K562 (cell line): ENCODE measurements around the gene ZBTB16. TPM values are rescaled to one million over a fixed set of nuclear protein-coding genes. Genes with fewer than 3 reads are reported as not detected.

Experiments
- ATAC-seq: fragments of 200-7000 bp; cut with Tn5 transposase; 3 replicates; pipeline ENCODE4 v1.9.1; 2020; ENCODE audit warnings: moderate library complexity
- BruUV-seq: library from RNA; stranded (reverse); fragments of 400-500 nt; replicated peaks from 2 replicates; lab custom pipeline; 2021; lab: Mats Ljungman, UMichigan
- CTCF ChIA-PET: fragments of 300-600 bp; formaldehyde crosslinking; extraction: SDS; loops from one replicate; lab custom pipeline; 2021; ENCODE audit warnings: low intra/inter-chr PET ratio; lab: Yijun Ruan, JAX
- POLR2A ChIA-PET: fragments of 300-600, 350-650 bp; sonication (Branson Sonifier 250); formaldehyde crosslinking; extraction: SDS; loops from one replicate; lab custom pipeline; 2021; ENCODE audit warnings: antibody characterized with exemption, inconsistent platforms; lab: Yijun Ruan, JAX
- DNase-seq, 4 experiments: peaks; one replicate each; pipeline versions ENCODE4 v3.0.0 to v3.0.0-alpha.2; 2011 to 2018; ENCODE audit warnings: low spot score in 3 of 4, mixed read lengths in 3 of 4; ENCODE audit errors: extremely low read depth in 1 of 4
- FAIRE-seq: peaks from 2 replicates; lab custom pipeline; 2011; peaks lifted over from hg19 to GRCh38; lab: Jason Lieb, UNC
- H2AFZ ChIP-seq: 2 replicates; pipeline ENCODE4 v1.6.0; 2011; ENCODE audit warnings: low read depth, low read length, control low read depth, inconsistent platforms
- H3K27ac ChIP-seq: fragments of 200-600 bp; 3 replicates; pipeline ENCODE4 v1.8.0; 2011; ENCODE audit warnings: low read depth, mild to moderate bottlenecking, control low read depth, inconsistent platforms, low read length, moderate library complexity, mixed read lengths; ENCODE audit errors: extremely low read depth
- H3K27me3 ChIP-seq, 2 experiments: fragments of 300-600 bp in 1 of 2; 2 replicates in 1 of 2; 3 replicates in 1 of 2; pipeline versions ENCODE4 v1.6.0 to v1.8.0; 2011; ENCODE audit warnings: inconsistent platforms in 2 of 2, low read length in 2 of 2, mild to moderate bottlenecking in 1 of 2, mixed read lengths in 1 of 2, moderate library complexity in 1 of 2; ENCODE audit not compliant: control insufficient read depth in 2 of 2, insufficient read depth in 2 of 2
- H3K36me3 ChIP-seq: fragments of 300-600 bp; 3 replicates; pipeline ENCODE4 v1.8.0; 2011; ENCODE audit warnings: mild to moderate bottlenecking, low read length, inconsistent platforms; ENCODE audit not compliant: control insufficient read depth, insufficient read depth
- H3K4me1 ChIP-seq, 2 experiments: fragments of 200-600 bp in 1 of 2; replicated peaks in 1 of 2; 2 replicates in 1 of 2; 3 replicates in 1 of 2; pipeline versions ENCODE4 v1.5.1 to v1.8.0; 2011; ENCODE audit warnings: inconsistent platforms in 2 of 2, low read length in 2 of 2, mild to moderate bottlenecking in 1 of 2, mixed read lengths in 1 of 2, moderate library complexity in 1 of 2; ENCODE audit not compliant: control insufficient read depth in 2 of 2, insufficient read depth in 2 of 2
- H3K4me2 ChIP-seq: 2 replicates; pipeline ENCODE4 v1.6.1; 2011; ENCODE audit warnings: low read length, control low read depth, inconsistent platforms, mixed read lengths; ENCODE audit not compliant: insufficient read depth
- H3K4me3 ChIP-seq: fragments of 200-600 bp; sonication (generic), shearing (Covaris generic); 2 replicates; pipeline ENCODE4 v1.5.1; 2016; ENCODE audit warnings: control low read depth, inconsistent platforms
- H3K79me2 ChIP-seq: fragments of 200-600 bp; 3 replicates; pipeline ENCODE4 v1.8.0; 2011; ENCODE audit warnings: low read length, inconsistent platforms; ENCODE audit not compliant: control insufficient read depth, insufficient read depth
- H3K9ac ChIP-seq, 2 experiments: 2 replicates each; pipeline versions ENCODE4 v1.6.0 to v1.6.1; 2011; ENCODE audit warnings: low read depth in 2 of 2, low read length in 2 of 2, control low read depth in 1 of 2, inconsistent platforms in 1 of 2, mild to moderate bottlenecking in 1 of 2, mixed read lengths in 1 of 2; ENCODE audit not compliant: insufficient read depth in 1 of 2
- H3K9me1 ChIP-seq: one replicate; pipeline ENCODE4 v1.6.0; 2011; ENCODE audit warnings: inconsistent platforms, mild to moderate bottlenecking, low read length, moderate library complexity; ENCODE audit not compliant: control insufficient read depth, insufficient read depth
- H3K9me3 ChIP-seq: replicated peaks from 2 replicates; pipeline ENCODE4 v1.5.1; 2011; ENCODE audit warnings: low read depth, low read length, inconsistent platforms; ENCODE audit not compliant: control insufficient read depth, insufficient read depth
- H4K20me1 ChIP-seq: replicated peaks from 2 replicates; pipeline ENCODE4 v1.6.1; 2011; ENCODE audit warnings: low read length, inconsistent platforms, mixed read lengths; ENCODE audit not compliant: control insufficient read depth, insufficient read depth
- ARNT ChIP-seq, 2 experiments: fragments of 450-650 bp; IDR thresholded peaks; 2 replicates each; pipeline ENCODE4 v1.6.1; 2016; ENCODE audit warnings: mild to moderate bottlenecking in 1 of 2
- C11orf30 ChIP-seq: fragments of 450-650 bp; IDR thresholded peaks from 2 replicates; pipeline ENCODE4 v1.6.1; 2016; ENCODE audit warnings: low read depth, mild to moderate bottlenecking
- E2F4 ChIP-seq: sonication (generic); formaldehyde crosslinking; IDR thresholded peaks from 2 replicates; pipeline ENCODE4 v1.8.0; 2022; ENCODE audit warnings: mild to moderate bottlenecking, low read depth, missing genetic modification reagents
- MTF1 ChIP-seq: fragments of 250-450 bp; sonication (Bioruptor Pico); IDR thresholded peaks from 2 replicates; pipeline ENCODE4 v1.9.0; 2021; ENCODE audit warnings: moderate library complexity, mild to moderate bottlenecking, inconsistent platforms, borderline replicate concordance
- MYBL2 ChIP-seq, 2 experiments: fragments of 450-650 bp in 1 of 2; sonication (generic) in 1 of 2; formaldehyde crosslinking in 1 of 2; IDR thresholded peaks; 2 replicates each; pipeline versions ENCODE4 v1.6.1 to v1.8.1; 2017 to 2022; ENCODE audit warnings: borderline replicate concordance in 1 of 2, inconsistent platforms in 1 of 2, low read depth in 1 of 2, mild to moderate bottlenecking in 1 of 2, missing genetic modification reagents in 1 of 2, moderate library complexity in 1 of 2
- NFE2 ChIP-seq: IDR thresholded peaks from 2 replicates; pipeline ENCODE4 v1.6.1; 2014; ENCODE audit warnings: antibody characterized with exemption, low read depth
- NKRF ChIP-seq: fragments of 450-650 bp; IDR thresholded peaks from 2 replicates; pipeline ENCODE4 v1.6.1; 2016; ENCODE audit warnings: borderline replicate concordance
- POLR2A ChIP-seq: fragments of 450-650 bp; conservative IDR thresholded peaks from 2 replicates; pipeline ENCODE4 v1.6.1; 2016
- POLR2AphosphoS5 ChIP-seq: IDR thresholded peaks from 2 replicates; pipeline ENCODE4 v1.6.1; 2011; ENCODE audit warnings: mild to moderate bottlenecking, low read depth, low read length, moderate library complexity; ENCODE audit not compliant: control insufficient read depth, insufficient read depth
- PRPF4 ChIP-seq: fragments of 200-400 bp; formaldehyde crosslinking; IDR thresholded peaks from one replicate; pipeline ENCODE4 v1.6.1; 2017; ENCODE audit warnings: low read length, low read depth, mild to moderate bottlenecking; ENCODE audit not compliant: insufficient read depth, poor library complexity, severe bottlenecking
- TBL1XR1 ChIP-seq, 2 experiments: IDR thresholded peaks; 2 replicates each; pipeline ENCODE4 v1.6.1; 2012; ENCODE audit warnings: improper control_type of control experiment in 2 of 2, low read length in 2 of 2, mild to moderate bottlenecking in 1 of 2
- U2AF2 ChIP-seq: fragments of 200-400 bp; formaldehyde crosslinking; optimal IDR thresholded peaks from 2 replicates; pipeline ENCODE3; 2017; ENCODE audit warnings: low read depth, mild to moderate bottlenecking, low read length
- ZFX ChIP-seq: sonication (generic); formaldehyde crosslinking; IDR thresholded peaks from 2 replicates; pipeline ENCODE4 v1.8.0; 2022; ENCODE audit warnings: mild to moderate bottlenecking, missing genetic modification reagents, moderate library complexity
- ZNF134 ChIP-seq: fragments of 250-450 bp; sonication (Bioruptor Pico); conservative IDR thresholded peaks from 2 replicates; pipeline ENCODE4 v1.4.0; 2020
- ZNF507 ChIP-seq: conservative IDR thresholded peaks from 2 replicates; pipeline ENCODE4 v1.6.1; 2017; ENCODE audit warnings: missing genetic modification characterization, missing compliant biosample characterization
- ZNF561 ChIP-seq: fragments of 450-650 bp; formaldehyde crosslinking; conservative IDR thresholded peaks from 2 replicates; pipeline ENCODE4 v1.4.0; 2020; ENCODE audit warnings: mild to moderate bottlenecking, moderate library complexity
- WGBS: fragments of 100-300 bp; shearing (Covaris generic); methylation state at CpG from one replicate; pipeline ENCODE4 v1.1.6; 2016; ENCODE audit warnings: low coverage, mixed read lengths; ENCODE audit not compliant: insufficient coverage; ENCODE audit errors: missing lambda C conversion rate; 5-methylcytosine and 5-hydroxymethylcytosine counted together
- in situ Hi-C: fragments of 300-500 bp; cut with MboI; formaldehyde crosslinking; loops from 4 replicates; pipeline ENCODE4 v1.15.0; 2018; ENCODE audit warnings: inconsistent platforms, mixed read lengths
- intact Hi-C: fragments of 100-400 bp; cut with micrococcal nuclease; formaldehyde crosslinking; loops from 2 replicates; pipeline ENCODE4 v1.14.2; 2022
- polyA plus RNA-seq, 8 experiments: library from polyadenylated mRNA; depleted of rRNA in 4 of 8; stranded (reverse) in 5 of 8; unstranded in 3 of 8; fragments of >200 nt; fragmentation: Nextera tagmentation in 2 of 8; fragmentation: Illumina TruSeq in 1 of 8; extraction: Ambion mirVana in 2 of 8; extraction: Trizol in 1 of 8; gene quantifications; 2 replicates each; pipeline versions ENCODE4 v1.2.1 to v1.2.3, GENCODE V29; 2011 to 2014; ENCODE audit warnings: inconsistent platforms in 1 of 8, missing spikeins in 1 of 8
- total RNA-seq, 7 experiments: library from RNA; depleted of rRNA in 6 of 7; stranded (reverse); fragments of >200 nt in 6 of 7; fragmentation: Illumina TruSeq in 2 of 7; extraction: Trizol in 2 of 7; gene quantifications; 2 replicates each; pipeline versions ENCODE4 v1.2.1 to v1.2.3, GENCODE V29; 2011 to 2021; ENCODE audit warnings: low replicate concordance in 1 of 7

ZBTB16 gene
- total and polyA plus RNA-seq, 9 of the 15 experiments (the other 6 are each of a cell fraction or from before 2014, with no cell fraction given): 0.06 to 0.40 (median 0.24) TPM; not detected in 4

GRCh38 chr11:114102993-114103896 lies 43.7 kb downstream of the ZBTB16 start:
- BruUV-seq: no TSS peak
- H2AFZ ChIP-seq: no peak overlapping the region
- ATAC-seq: no peak
- no peak overlapping the region for H3K4me3 ChIP-seq
- no peak overlapping the region for H3K27ac ChIP-seq
- ChIA-PET CTCF (no interaction called here), POLR2A (no interaction called here)
- no peaks in the 10 kb centered on the region for H3K4me1 ChIP-seq
- H4K20me1 ChIP-seq: no peaks in the 10 kb centered on the region
- 6% methylated on average over 12 of the region's 13 CpGs for WGBS
- FAIRE-seq: no peak
- no peak for DNase-seq
- H3K27me3 ChIP-seq: peaks cover 39 to 60% of the 10 kb centered on the region in 2 experiments
- no peaks in the 10 kb centered on the region for H3K9me1 ChIP-seq
- no peaks in the 10 kb centered on the region for H3K9me3 ChIP-seq
- H3K9ac ChIP-seq: no peak overlapping the region
- H3K36me3 ChIP-seq: no peaks in the 10 kb centered on the region
- H3K79me2 ChIP-seq: no peaks in the 10 kb centered on the region
- in situ Hi-C loops (no loop called here), intact Hi-C loops (no loop called here)
- TF ChIP-seq MTF1 (CRISPR knock-in tag) (no peak), E2F4 (CRISPR knock-in tag) (no peak), PRPF4 (no peak), TBL1XR1 (IDR thresholded peaks at IDR 0.05; ENCODE audit: low read length in 2 of 2) (no peak), POLR2AphosphoS5 (no peak), POLR2A (no peak), C11orf30 (no peak), NFE2 (no peak), NKRF (no peak), ZFX (CRISPR knock-in tag) (no peak), U2AF2 (no peak), ZNF561 (CRISPR knock-in tag) (no peak), ZNF507 (tag) (no peak), ZNF134 (CRISPR knock-in tag) (no peak), MYBL2 (IDR thresholded peaks at IDR 0.05; ENCODE audit: low read depth) (no peak), MYBL2 (CRISPR knock-in tag; IDR thresholded peaks at IDR 0.05; ENCODE audit: borderline replicate concordance) (no peak), ARNT (IDR thresholded peaks at IDR 0.05) (no peak)
- H3K4me2 ChIP-seq: no peak overlapping the region
